RPMI8226 (cell line): ENCODE results near the gene ZIC2.

ENCODE experiments used
- DNase-seq: peaks from one replicate; pipeline ENCODE4 v3.0.0-alpha.2; 2015

Gene ZIC2

DNA sequence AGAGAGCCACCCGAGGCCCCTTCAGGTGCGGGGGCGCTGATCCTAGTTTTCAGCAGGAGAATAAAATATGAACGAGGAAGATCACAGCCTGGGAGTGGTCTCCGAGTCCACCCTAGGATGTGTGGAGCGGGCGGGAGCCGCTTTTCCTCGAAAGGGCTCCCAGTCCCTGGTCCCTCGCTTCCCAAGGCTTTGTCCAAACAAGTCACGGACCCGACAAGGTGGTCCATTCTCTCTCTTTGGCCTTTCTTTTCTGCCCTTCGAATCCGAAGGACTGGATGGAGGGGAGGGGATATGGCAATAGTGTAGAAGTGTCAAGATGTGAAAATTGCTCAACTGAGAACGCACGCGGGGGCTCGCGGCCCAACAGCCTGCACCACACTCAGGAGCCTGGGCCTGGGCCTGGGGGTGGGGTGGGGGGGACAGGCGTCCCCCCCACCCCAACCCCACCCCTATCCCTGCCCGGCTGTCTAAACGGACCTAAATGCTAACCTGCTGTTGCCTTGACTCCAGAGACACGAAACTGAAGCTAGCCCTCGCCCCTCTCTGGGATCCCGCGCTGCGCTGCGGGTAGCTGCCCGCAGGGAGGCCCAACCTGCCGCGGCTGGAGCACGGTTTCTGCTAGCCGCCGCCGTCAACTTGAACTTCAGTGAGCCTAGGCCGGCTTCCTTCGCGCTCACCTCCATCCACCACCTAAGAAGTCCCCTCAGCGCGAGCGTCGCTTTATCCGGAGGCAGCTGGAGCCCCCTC lies 7.1 kb downstream of the ZIC2 start:
- DNase-seq: no peak

GRCh38 chr13:99989276-99990125 lies 7.9 kb downstream of the ZIC2 start:
- no peak for DNase-seq

DNA sequence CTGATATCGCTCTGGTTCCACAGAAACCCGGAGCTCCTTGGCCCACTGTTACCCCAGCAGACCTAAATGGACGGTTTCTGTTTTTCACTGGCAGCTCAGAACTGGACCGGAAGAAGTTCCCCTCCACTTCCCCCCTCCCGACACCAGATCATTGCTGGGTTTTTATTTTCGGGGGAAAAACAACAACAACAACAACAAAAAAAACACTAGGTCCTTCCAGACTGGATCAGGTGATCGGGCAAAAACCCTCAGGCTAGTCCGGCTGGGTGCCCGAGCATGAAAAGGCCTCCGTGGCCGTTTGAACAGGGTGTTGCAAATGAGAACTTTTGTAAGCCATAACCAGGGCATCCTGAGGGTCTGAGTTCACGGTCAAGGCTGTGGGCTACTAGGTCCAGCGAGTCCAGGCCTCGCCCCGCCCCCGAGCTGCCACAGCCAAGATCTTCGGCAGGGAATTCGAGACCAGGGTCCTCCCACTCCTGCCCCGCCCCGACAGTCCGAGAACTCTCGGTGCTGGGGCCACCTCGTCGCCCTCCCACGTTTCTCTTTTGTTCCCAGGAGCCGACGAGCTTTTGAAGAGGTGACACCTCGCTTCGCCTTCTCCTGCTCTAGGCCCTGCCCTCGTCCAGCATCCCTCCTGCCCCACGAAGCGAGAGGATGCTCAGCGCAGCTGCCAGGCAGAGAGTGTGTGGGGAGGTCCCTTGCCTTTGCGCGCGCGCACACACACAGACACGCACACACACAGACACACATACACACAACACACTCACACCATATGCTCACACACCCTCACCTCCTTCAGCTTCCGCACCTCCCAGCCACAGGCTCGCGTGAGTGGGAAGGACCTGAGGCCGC lies 8.8 kb downstream of the ZIC2 start:
- no peak for DNase-seq

DNA sequence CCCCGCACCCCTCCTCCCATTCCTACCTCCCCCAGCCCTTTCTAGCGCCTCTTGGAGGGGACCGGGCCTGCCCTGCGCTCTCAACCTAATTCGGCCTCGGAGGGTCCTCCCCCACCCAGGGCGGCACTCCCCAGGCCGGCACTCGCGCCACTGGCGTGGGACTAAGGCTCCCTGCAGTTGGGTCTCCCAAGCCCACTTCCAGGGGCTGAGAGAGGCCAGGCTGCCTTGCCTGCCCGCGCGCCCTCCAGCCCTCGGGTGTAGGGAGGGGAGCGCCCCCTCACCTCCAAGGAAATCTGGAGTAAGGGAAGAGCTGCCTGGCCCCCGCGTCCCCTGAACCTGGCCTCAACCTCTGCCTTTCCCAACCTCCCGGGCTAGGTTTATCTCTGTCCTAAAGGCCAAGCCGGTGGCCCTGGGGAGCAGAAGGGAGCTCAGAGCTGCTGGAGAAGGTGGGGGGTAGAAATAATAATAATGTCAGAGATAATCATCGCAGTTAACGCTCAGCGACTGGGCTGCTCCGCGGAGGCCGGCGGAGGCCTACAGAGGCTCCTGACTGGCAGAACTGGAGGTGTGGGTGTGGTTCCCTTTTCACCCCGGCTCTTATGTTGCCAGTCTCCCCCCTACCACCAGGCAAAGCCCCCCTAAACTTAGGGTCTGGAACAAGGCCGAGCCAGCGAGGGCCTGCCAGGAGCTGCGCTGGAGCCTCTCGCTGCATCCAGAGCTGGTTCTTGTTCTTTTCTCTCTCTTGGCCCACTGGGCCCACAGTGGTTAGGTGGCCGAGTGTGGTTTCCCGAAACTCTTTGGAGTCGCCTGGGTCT lies 9.6 kb downstream of the ZIC2 start:
- no peak for DNase-seq

- DNase-seq: no peak
Observed at GRCh38 chr13:99991828-99992775, 10.5 kb downstream of the ZIC2 start.

DNA sequence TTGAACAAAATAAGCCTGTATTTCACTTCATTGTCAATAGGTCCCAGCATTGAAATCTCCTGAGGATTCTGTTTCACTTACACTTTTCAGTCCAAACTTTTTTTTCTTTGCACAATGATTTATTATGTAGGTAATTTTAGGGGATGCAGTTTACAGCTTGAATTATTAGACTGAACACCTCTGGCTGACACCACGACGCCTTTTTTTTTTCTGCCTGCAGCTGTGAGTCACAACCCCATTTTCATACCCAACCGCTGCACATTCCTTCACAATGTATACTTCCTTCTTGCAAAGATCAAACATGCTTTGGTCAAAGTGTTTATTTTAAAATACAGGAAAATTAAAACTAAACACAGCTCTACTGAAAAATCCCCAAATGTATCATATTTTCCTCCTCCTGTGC lies 11.4 kb downstream of the ZIC2 start:
- peak; percentile 13 for DNase-seq

- DNase-seq: no peak
Observed at GRCh38 chr13:99993660-99994637, 12.4 kb downstream of the ZIC2 start.

DNA sequence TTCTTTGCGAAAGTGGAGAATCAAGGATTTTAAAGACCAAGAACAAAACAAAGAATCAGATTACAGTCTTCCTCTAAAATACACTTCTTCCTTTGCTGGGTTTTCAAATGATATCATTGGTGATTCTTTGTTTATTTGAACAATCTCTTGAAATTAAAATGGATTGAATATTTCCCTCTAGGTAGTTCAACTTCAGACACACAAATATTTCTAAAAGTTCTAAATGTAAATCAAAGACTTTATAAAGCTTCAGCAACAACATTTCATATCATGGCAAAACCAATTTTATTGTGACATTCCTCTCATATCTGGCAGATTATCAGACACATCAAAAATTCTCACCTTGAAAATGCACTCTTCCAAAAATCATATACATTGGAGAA lies 13.0 kb downstream of the ZIC2 start:
- no peak for DNase-seq

DNA sequence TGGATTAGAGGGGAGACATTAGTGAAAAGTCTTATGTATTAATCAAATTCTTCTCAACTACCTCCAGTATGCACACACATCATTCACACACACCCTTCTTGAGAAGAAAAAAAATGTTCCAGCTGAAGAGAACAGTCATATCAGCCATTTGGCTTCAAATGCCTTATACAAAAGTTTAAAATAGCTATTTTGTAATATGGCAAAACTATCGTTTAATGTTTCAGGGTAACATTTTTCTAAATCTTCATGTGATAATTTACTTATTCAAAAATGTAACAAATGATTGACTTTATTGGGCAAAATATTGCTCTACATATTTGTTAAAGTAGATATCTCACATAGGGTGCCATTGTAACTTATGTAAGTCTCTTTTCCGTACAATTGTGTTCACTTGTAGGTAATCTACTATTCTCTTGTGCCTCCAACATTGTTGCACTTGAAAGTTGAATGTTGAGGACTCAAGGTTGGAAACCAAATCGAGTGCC lies 13.6 kb downstream of the ZIC2 start:
- DNase-seq: no peak

- DNase-seq: no peak
Observed at GRCh38 chr13:99995589-99996380, 14.2 kb downstream of the ZIC2 start.

GRCh38 chr13:99996381-99996973 lies 14.9 kb downstream of the ZIC2 start:
- DNase-seq: no peak

GRCh38 chr13:99997702-99998214 lies 16.2 kb downstream of the ZIC2 start:
- DNase-seq: no peak

GRCh38 chr13:99998261-99998660 lies 16.7 kb downstream of the ZIC2 start:
- DNase-seq: no peak

DNA sequence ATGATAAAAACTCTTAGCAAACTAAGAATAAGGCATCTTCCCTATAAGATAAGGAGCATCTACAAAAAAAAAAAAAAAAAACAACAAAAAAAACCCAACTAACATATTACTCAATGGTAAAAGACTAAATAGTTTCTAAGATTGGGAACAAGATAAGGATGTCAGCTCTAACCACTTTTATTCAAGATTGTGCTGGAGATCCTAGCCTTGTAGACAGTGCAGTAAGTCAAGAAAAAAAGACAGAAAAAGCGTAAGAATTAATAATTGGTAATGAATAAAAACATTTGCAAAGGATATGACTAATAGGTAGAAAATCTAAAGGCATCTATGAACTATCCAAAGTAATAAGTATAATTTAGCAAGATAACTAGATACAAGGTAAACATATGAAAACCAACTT lies 33.0 kb downstream of the ZIC2 start:
- no peak for DNase-seq

- DNase-seq: no peak
Observed at GRCh38 chr13:100019780-100020356, 38.3 kb downstream of the ZIC2 start.

- DNase-seq: no peak
Observed at GRCh38 chr13:100022798-100023197, 41.2 kb downstream of the ZIC2 start.

- no peak for DNase-seq
Observed at GRCh38 chr13:100024023-100024422, 42.4 kb downstream of the ZIC2 start.

GRCh38 chr13:100029933-100030332 lies 48.3 kb downstream of the ZIC2 start:
- no peak for DNase-seq
